HG02588 (cell line): Measurements from ENCODE around the gene FAM50A.

ENCODE experiments used
- ATAC-seq: cut with Tn5 transposase; IDR thresholded peaks from one replicate; pipeline ENCODE4 v1.9.1; 2021; ENCODE audit warnings: mild to moderate bottlenecking, moderate library complexity; ENCODE audit not compliant: unreplicated experiment

The FAM50A gene

DNA sequence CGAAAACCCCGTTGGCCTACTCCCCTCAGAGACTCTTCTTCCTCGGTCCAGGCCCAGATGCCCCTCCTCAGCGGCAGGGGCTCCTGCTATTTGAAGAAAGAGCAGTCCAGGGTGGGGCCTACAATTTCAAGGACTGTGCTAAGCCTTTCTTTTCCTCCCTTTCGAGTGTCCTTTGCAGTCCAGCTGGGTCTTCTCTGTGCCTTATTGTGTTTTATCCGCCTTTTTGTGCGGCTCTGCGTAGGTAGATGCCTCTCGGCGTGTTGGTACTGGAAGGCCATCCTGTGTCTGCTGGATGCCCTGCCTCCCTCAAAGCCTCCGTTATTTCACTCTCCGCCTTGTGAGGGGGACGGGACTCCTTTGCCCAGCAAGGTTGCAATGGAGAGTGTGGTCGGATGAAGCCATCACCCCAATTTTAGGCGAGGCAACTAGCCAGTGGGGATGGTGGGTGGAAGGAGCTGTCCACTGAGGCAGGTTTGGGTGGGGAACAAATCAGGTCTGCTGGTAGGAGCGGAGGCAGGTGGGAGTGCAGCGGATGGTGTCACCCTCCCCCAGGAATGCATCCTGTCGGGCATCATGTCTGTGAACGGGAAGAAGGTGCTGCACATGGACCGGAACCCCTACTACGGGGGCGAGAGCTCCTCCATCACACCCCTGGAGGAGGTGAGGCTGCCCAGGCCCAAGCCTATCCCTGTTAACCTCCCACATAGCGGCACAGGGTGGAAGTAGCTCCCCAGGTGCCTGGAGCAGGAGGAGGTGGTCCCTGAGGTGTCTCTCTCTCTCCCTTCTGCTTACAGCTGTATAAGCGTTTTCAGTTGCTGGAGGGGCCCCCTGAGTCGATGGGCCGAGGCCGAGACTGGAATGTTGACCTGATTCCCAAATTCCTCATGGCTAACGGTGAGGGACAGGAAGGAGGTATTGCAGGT, 5.7 kb upstream of the FAM50A start:
- ATAC-seq = no peak

DNA sequence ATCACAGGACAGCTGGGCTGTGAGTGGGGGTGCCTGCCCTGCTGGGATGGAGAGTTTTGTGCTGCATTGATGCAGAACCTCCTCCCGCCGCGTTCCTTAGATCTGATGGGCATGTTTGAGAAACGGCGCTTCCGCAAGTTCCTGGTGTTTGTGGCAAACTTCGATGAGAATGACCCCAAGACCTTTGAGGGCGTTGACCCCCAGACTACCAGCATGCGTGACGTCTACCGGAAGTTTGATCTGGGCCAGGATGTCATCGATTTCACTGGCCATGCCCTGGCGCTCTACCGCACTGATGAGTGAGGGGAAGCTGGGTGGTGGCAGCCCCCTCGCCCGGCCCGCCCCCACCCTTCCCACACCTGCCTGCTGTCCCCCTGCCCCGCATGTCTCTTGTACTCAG, 4.1 kb upstream of the FAM50A start:
- no peak for ATAC-seq

- no peak for ATAC-seq
Measured at GRCh38 chrX:154440623-154441357, 3.2 kb upstream of the FAM50A start.

DNA sequence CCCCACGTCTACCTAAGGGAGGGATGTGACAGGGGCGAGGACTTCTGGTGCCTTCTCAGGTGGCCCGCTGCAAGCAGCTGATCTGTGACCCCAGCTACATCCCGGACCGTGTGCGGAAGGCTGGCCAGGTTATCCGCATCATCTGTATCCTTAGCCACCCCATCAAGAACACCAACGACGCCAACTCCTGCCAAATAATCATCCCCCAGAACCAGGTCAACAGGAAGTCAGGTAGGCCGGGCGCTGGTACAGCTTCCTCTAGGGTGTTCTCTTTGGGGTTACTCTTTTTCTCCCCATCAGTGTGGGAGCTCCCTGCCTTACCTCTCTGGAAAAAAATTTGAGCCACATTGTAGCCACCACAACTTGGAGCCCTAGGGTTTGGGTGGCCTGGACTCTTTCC, 2.4 kb upstream of the FAM50A start:
- ATAC-seq = no peak

DNA sequence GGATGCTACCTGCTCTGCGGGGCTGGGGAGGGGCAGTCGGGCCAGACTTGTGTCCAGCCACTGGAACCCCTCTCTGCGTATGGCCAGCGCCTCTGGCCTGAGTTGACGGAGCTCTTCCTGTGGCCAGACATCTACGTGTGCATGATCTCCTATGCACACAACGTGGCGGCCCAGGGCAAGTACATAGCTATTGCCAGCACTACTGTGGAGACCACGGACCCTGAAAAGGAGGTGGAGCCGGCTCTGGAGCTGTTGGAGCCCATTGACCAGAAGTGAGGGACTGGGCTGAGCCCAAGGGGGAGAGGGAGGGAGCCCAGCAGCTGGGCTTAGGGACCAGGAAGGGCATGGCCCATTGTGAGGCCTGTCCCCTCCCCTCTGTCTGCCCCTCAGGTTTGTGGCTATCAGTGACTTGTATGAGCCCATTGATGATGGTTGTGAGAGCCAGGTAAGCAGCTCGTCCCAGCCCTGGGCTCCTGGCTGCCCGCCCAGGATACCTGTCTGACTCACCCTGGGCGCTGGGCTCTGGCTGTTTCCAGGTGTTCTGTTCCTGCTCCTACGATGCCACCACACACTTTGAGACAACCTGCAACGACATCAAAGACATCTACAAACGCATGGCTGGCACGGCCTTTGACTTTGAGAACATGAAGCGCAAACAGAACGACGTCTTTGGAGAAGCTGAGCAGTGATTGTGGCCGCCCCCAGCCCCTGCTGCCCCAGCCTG, 1.8 kb upstream of the FAM50A start:
- no peak for ATAC-seq

DNA sequence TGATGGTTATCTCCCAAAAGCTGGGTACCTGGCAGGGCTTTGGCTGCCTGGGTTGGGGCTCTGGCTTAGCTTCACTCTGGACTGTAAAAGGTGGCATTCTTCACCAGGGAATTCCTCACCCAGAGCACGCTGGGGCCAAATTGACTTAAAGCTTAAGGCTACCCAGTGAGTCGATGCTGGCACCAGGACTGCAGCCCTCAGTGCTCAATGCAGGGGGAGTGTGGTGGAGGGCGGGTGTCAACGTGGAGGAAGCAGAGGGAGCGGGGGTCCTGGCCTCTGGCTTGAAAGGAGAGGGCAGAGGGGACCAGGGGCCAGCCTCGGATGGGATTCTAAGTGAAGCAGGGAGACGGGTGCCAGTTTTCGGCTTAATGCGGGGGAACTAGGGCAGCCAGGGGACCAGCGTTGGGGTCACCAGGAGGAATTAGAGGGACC, 446 bp upstream of the FAM50A start:
- ATAC-seq = no peak

GRCh38 chrX:154444755-154445246, 860 bp downstream of the FAM50A start:
- no peak for ATAC-seq

GRCh38 chrX:154445776-154446175, 1.8 kb downstream of the FAM50A start:
- no peak for ATAC-seq

DNA sequence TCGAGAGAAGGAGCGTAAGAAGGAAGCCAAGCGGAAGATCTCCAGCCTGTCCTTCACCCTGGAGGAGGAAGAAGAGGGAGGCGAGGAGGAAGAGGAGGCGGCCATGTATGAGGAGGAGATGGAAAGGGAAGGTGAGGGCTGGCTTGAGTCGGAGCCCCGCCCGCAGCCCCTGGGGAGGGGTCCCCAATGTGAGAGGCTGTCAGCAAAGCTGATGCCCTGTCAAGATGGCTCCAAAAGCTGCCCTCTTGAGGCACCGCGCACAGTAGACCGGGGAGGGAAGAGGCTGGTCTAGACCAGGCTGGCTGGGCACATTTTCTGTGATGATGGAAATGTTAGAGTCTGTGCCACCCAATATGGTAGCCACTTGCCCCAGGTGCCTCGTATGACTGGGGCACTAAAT, 2.5 kb downstream of the FAM50A start:
- no peak for ATAC-seq

DNA sequence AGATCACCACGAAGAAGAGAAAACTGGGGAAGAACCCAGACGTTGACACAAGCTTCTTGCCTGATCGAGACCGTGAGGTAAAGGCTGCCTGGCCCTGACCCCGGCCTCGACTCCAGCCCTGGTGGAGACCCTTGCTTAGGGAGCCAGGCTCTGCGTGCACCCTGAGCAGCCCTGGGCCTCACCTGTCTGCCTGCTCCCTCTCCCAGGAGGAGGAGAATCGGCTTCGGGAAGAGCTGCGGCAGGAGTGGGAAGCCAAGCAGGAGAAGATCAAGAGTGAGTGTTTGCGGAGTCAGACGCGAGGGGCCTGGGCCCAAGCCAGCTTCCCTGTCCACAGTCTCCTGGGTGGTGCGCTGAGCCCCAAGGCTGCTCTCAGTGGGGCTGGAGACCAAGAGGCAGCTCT, 4.5 kb downstream of the FAM50A start:
- no peak for ATAC-seq

- ATAC-seq = no peak
Measured at GRCh38 chrX:154449618-154450017, 5.7 kb downstream of the FAM50A start.

GRCh38 chrX:154450312-154450711, 6.4 kb downstream of the FAM50A start:
- no peak for ATAC-seq

DNA sequence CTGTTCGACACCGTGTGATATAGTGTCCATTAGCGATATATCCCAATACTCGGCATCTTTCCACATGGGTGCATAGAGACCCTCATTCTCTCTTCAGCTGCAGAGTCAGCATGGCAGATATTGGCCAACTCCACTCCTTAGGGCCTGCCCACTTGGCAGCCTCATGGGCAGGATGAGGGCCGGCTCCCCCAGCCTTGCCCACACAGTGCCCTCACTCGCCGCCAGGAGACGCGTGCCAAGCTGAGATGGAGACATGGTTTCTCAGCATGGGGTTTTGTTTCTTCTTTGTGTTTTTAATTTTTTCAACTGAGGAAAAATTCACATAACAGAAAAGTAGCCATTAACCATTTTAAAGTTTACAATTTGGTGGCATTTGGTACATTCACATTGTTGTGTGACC, 8.9 kb downstream of the FAM50A start:
- no peak for ATAC-seq

- ATAC-seq = peak; percentile 44
Measured at GRCh38 chrX:154457491-154458115, 13.7 kb downstream of the FAM50A start.

GRCh38 chrX:154458116-154458953, 14.4 kb downstream of the FAM50A start, which contains the start of gene PLXNA3:
TSS of gene PLXNA3 (plus strand) at chrX:154458281. CDS start at chrX:154460184, 1,903 bp downstream.
- ATAC-seq = peak; percentile 68

- ATAC-seq = no peak
Measured at GRCh38 chrX:154458954-154459778, 15.2 kb downstream of the FAM50A start.

DNA sequence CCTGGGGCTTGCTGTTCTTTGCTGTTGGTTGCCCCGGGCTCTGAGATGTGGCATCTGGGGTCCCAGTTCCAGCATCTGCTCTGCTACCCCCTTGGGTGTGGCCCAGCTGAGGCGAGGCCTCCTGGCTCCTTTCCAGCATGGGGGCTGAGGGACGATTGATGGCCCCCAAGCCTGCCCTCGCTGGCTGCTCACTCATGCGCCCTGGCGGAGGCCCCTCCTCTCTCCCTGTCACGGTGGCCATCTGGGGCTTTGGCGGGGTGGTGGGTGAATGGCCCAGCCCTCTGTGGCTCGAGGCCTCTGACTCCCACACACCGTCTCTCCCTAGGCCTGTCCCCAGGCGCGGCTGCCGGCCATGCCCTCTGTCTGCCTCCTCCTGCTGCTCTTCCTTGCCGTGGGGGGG, 15.9 kb downstream of the FAM50A start:
- no peak for ATAC-seq

- ATAC-seq = no peak
Measured at GRCh38 chrX:154460326-154460725, 16.4 kb downstream of the FAM50A start.

- no peak for ATAC-seq
Measured at GRCh38 chrX:154462396-154462795, 18.5 kb downstream of the FAM50A start.
